ENCODE measurements around the gene PAPOLA.
"Not testable (repeated sequence)": the region's sequence is repeated elsewhere in the genome, so short reads cannot be mapped to it uniquely, and the experiment has no call there.

The PAPOLA gene

DNA sequence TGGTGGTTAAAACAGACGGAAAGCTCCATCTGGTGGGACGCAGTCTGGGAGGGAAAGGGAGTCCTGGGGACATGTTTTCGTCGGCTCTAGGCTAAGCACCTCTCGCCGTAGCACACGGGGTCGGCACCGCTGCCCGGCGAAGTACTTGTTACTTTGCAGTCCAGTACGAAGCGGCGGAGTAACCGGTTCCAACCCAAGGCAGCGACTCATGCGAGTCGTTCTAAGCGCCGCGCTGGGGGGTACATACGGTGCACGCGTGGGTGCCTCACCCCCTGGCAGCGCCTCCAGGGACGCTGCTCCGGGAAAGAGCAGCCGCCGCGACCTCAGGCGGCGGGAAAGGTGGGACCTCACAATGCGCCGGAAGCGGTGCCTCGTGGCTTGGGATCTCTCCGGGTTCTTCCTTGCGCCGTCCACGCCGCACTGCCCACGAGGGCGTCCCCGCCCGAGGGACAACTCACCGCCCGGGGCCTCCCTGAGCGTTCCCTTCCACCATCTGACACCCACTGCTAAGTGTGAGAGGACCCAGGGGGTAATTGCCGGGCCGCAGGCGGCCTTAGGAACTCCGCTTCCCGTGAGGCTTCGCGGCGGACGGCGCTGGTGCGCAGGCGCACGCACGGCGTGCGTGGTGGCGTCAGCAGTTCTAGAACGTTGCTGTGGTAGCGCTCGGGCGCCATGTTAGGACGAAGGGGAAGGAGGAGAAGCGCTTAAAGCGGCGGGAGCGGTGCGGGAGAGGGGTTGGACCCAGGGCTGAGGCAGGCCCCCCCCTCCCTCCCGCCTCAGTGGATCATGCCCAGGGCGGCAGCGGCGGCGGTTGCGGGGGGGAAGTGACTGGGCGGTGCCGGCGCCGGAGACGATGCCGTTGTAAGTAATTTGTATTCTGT, at the start of gene PAPOLA:
TSS of gene PAPOLA (plus strand) at position 643 of the 881 bp plus-strand sequence. CDS start at position 854, 211 bp downstream.
- DNase-seq: peak; percentile 90

DNA sequence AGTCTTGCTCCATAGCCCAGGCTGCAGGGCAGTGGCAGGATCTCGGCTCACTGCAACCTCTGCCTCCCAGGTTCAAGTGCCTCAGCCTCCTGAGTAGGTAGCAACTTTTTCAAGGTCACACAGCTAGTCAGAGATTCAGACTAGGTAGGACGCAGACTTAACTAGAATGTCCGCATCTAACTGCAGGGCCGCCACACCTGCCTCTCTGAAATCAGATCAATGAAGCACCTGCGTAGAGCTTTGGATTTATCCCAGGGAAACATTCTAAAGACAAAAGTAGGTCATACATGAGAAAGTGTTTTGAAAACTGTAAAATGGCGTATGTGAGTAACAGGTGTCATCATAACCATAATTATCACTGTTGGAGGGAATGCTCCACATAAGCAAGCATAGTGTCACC, 49.5 kb upstream of the PAPOLA start:
- DNase-seq: no peak

DNA sequence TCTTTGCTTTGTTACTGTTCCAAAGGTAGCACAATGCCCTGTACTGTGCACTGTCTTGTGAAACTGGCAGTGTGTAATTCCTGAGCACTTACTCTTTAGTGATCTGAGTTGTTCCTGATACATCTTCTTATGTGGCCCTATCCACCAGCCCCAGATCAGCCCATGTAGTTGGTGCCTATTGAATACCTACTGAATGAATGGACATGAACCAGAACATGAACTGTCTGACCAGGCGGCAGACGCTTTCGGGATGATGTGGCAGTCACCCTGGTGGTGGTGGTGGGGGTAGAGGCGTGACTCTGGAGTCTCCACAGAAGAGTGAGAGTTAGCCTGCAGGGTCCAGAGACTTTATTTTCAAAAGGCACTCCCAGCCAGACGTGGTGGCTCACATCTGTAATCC, 46.6 kb upstream of the PAPOLA start:
- DNase-seq: no peak

DNA sequence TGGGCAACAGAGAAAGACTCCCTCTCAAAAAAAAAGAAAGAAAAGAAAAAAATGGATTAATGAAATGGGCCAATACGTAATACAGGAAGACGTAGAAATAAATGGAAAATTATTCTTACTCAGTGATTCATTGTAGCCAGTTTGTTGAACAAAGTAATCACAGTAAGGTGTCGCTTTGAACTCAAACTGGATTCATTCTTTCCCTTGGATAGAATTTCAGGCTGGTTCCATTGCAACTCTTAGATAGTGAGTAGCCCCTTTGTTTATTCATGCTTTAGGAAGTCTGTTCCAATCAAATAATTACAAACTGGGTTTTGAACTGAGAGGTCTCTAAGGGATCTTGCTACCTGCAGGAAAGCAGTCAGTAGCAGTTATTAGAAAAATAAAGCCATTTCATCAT, 42.3 kb upstream of the PAPOLA start:
- no peak for DNase-seq

DNA sequence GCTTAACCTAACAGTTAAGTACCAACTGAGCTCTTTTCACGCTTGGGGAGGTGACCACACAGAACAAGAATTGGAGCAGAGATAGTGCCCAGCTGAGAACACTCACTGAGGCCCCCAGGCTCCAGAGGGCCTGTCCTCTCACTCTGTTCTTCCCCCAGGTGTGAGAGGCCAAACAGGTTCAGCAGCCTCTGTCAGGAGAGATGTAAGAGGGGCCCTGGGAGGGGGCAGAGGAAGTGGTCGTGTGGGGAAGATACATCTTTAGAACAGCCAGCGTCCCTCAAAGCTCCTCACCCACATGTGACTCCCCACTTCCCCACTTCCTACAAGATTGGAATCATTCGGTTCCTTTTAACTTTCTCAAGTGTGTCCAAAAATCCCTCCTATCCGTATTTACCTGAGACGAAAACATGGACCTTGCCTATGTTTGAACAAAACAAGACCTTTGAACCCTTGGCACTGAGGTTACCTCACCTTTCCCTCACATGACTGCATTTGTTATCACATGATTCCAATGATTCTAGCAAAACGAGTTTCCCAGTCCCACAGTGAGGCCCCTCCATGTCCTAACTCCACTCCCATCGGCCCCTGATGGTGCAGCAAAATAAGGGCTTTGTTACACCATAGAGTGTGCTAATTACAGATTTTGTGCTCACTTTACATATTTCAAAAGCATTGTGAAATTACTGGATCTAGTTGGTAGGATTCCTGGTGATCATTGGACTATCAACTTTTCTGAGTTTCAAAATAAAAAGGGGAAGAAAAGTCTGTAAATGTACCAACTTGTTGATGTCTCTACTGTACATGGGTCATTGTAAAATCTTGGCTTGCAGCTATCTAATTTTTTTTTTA, 40.0 kb upstream of the PAPOLA start:
- no peak for DNase-seq

DNA sequence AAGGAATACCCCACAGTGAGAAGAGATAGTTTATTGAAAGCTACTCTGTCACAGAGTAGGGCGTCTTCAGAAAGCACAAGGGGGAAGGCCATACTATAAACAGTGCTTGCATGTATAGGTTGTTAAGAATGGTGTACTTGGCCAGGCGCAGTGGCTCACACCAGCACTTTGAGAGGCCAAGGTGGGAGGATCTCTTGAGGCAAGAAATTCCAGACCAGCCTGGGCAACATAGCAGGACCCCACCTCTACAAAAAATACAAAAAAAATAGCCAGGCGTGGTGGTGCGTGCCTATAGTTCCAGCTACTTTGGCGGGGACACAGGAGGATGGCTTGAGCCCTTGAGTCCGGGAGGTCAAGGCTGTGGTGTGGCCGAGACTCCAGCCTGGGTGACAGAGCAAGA, 38.0 kb upstream of the PAPOLA start:
- no peak for DNase-seq

DNA sequence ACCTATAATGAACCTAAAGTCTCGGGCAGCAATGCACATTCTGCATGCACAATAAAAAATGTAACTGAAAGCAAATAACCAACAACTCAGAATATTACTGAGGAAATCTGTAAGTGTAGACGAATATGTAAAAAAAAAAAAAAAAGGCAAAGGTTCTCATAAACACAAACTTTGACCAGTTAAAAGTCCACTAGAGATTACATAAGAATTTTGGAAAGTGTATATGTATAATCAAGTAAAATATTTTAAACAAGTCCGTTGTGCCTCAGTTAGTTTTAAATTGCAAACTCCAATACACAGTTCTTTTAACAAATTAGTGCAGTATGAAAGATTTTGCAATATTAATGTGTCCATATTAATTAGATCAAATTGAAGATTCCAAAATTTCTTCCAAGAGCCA, 35.3 kb upstream of the PAPOLA start:
- DNase-seq: no peak

DNA sequence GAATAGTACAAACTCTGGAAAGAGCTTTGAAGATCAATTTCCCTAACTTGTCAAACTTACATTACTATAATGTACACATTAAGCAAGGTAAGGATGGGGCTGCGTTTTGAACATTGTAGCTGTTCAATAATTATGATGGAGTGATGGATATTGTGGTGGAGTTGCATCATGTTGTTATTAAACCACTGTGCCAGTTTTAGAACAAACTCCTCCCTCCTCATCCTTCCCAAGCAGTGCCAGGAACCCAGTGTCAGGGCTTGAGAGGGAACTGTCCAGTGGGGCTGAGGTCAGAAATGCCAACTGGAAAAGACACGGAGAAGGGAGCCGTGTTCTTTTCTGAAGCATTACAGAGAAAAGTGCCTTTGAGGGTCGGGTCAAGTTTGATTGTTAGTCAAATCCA, 31.9 kb upstream of the PAPOLA start:
- no peak for DNase-seq

DNA sequence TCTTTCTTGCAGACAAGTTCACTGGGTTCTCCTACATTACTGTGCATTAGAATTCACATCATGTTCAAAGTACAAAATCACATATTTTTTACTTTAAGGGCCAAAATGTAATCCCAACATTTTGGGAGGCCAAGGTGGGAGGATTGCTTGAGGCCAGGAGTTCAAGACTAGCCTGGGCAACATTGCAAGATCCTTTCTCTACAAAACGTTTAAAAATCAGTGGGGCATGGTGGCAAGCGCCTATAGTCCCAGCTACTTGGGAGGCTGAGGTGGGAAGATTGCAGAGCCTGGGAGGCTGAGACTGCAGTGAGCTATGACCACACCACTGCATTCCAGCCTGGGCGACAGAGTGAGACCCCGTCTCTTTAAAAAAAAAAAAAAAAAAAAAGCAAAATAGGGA, 31.2 kb upstream of the PAPOLA start:
- not testable (repeated sequence) for DNase-seq

DNA sequence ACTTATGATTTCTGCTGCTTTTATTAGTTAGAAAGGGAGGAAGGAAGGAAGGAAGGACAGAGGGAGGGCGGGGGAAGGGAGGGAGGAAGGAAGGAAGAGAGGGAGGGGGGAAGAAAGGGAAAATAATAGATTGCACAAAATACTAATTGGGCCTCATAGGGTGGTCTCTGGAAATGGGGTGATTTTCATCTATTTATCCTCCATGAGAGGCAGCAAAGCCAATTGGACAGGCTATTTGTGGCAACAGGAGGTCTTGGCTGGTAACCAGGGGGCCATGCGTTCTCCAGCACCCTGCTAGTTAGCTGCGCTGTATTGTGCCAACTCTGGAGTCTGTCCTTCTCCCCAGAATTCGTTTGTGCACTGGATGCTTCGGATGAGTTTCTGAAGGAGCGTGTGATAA, 24.1 kb upstream of the PAPOLA start:
- no peak for DNase-seq

DNA sequence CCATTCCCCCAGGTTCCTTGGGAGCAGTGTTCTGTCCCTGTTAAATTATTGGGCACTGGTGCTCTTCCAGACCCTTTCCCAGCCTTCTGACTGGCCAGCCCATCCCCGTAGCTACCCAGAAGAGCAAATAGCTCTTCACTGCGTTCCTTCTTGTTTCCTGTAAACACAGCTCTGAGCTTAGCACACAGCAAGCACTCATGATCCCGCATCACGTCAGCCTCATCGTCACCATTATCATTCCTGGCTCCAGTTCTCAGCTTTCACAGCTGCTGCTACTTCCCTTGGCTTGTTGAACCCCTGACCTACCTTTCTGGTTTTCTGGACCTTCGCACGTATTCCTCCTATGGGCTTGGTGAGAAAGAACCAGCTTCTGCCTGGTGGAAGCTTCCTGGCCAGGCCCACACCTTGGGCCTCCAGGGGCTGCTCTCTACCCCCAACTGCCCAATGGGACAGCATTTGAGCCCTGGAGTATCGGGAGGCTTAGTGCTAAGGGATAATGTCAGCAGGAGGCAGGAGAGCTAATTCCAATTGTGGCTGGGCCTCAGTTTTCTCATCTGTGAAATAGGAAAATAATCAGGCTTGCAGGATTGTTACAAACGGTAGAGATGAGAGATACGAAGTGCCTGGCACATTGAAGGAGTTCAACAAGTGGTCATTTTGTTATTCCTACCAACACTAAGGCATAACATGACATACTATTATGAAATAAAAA, 22.6 kb upstream of the PAPOLA start:
- DNase-seq: no peak

DNA sequence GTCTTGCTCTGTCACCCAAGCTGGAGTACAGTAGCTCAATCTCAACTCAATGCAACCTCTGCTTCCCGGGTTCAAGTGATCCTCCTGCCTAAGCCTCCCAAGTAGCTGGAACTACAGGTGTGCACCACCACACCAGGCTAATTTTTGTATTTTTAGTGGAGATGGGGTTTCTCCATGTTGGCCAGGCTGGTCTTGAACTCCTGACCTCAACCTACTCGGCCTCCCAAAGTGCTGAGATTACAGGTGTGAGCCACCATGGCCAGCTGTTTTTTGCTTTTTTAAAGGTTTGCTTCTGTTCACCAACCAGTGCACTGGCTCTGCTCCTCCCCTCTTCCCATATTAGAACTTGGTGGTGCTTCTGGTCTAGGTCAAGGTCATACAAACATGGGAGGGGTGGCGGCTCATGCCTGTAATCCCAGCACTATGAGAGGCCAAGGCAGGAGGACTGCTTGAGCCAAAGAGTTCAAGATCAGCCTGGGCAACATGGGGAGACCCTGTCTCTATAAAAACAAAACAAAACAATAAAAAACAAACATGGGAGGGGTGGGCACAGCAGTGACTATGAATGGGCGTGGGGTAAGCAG, 20.4 kb upstream of the PAPOLA start:
- no peak for DNase-seq

DNA sequence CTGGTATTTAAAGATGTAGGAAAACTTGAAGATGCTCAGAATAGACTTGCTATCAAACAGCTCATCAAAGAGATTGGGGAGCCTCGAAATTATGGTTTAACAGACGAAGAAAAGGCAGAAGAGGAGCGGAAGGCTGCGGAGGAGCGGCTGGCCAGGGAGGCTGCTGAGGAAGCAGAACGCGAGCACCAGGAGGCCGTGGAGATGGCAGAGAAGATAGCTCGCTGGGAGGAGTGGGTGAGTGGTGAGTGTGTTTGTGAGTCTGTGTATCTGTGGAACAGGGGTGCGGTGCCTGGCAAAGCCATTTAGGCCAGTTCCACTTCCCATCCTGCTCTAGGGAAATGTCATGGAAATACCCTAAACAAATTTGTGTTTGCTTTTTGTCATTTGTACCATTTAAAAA, 19.2 kb upstream of the PAPOLA start:
- no peak for DNase-seq

DNA sequence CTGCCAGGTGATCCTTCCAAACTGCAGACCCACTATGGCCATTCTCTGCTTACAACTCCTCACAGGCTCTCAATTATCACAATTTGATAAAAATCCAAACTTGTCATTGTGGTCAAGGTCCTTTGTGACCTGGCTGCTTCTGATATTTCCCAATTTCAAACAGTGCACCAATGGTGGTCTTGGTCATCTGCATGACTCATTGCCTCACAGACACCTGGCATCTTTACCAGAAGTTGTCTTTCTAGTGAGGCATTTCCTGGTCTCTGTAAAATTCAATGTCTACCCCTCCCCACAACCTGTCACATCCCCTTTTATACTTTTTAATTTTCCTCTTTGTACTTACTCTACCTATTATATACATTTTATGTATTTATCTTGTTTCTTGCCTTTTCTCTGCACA, 17.8 kb upstream of the PAPOLA start:
- no peak for DNase-seq

DNA sequence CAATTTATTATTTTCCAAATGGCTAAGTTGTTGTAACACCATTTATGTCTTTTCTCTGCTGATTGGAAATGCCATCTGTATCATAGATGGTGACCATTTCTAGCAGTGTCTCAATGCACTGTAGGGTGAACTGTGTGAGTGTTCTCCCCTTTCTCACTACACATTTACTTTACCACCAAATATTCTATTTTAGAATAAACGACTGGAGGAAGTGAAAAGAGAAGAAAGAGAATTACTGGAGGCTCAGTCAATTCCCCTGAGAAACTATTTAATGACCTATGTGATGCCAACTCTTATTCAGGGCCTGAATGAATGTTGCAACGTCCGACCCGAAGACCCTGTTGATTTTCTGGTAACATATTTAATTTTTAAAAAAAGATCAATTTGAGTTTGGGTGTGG, 15.5 kb upstream of the PAPOLA start:
- no peak for DNase-seq

DNA sequence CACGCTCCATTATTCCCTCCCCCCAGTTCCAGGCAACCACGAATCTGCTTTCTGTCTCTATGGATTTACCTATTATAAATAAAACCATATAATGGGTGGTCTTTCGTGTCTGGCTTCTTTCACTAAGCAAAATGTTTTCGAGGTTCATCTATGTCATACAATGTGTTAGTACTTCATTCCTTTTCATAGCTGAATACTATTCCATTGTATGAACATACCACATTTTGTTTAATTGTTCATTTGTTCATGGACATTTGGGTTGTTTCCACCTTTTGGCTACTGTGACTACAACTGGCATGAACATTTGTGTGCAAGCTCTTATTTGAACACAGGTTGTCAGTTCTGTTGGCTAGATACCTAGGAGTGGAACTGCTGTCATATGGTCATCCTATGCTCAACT, 12.9 kb upstream of the PAPOLA start:
- no peak for DNase-seq

DNA sequence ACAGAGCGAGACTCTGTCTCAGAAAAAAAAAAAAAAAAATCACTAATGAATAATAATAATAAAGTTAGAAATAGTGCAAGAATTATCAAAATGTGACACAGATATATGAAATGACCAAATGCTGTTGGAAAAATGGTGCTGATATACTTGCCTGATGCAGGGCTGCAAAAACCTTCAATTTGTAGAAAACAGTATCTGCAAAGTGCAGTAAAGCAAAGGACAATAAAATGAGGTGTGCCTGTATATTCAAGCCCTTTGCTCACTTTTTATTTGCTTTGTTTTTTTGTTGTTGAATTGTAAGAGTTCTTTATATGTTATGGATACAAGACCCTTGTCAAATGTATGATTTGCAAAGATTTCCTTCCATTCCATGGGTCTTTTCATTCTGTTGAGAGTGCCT, 9.0 kb upstream of the PAPOLA start:
- DNase-seq: no peak

DNA sequence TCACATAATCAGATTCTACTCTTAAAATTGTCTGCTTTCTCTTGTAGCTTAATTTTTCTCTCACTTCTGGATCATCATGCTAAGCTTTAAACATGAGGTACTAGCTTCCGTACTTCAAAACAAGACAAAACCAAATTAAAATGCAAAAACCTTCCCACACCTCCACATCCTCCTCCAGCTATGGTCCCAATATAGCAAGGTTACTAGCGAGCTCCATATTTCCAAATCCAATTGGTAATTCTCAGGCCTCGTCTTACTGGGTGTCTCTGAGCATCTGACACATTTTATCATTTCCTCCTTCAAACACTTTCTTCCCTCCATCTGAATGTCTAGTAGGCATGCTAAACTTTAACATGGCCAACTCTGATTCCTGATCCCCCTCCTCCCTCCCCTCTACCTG, 7.9 kb upstream of the PAPOLA start:
- DNase-seq: no peak

DNA sequence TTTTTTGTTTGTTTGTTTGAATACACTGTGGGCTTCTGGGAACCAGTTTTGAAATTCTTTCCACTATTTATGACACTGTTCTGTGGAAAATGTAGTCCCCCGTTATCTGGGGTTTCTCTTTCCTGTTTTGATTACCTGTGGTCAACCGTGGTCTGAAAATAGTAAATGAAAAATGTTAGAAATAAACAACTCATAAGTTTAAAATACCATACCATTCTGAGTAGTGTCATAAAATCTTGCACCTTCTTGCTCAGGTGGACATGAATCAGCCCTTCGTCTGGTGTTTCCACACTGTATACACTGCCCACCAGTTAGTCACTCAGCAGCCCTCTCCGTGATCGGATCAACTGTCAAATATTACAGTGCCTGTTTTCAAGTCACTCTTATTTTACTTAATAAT, 5.1 kb upstream of the PAPOLA start:
- no peak for DNase-seq

DNA sequence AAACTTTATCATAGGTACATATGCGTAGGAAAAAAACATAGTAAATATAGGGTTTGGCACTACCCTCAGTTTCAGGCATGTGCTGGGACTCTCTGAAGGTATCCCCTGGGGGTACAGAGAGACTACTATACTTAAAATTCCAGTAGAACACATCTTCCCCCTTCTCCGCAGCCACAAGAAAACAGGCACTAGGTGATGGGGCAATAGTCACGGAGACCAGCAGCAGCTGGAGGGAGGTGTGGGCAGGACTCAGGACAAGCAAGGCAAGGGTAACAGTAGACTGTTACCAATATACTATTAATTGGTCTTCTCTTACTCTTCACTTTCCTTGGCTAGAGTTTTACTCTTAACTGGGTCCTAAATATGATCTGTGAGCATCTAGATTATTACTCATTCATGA, 4.6 kb upstream of the PAPOLA start:
- DNase-seq: no peak

DNA sequence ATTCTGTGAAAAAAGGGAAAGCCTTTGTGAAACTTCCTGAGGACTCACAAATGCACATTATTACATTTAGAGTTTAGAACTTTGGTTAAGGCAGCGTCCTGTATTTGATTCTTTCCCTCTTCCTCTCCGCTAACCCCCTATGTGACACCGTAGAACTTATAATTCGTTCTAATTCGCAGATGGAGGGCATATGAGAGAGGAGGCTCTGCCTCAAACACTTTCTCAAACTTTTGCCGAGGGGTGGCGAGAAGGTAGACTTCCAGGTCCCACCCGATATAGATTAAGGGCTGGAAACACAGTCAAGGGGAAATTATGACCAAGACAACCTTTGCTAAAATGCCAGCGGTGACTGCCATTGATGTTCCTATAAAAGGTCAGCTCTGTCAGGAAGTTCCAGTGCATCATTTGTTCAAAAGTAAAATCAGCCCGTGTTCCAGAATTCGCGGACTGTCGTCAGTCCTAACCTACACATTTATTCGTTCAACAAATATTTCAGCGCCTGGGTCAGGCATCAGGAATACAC, 904 bp upstream of the PAPOLA start:
- DNase-seq: no peak

DNA sequence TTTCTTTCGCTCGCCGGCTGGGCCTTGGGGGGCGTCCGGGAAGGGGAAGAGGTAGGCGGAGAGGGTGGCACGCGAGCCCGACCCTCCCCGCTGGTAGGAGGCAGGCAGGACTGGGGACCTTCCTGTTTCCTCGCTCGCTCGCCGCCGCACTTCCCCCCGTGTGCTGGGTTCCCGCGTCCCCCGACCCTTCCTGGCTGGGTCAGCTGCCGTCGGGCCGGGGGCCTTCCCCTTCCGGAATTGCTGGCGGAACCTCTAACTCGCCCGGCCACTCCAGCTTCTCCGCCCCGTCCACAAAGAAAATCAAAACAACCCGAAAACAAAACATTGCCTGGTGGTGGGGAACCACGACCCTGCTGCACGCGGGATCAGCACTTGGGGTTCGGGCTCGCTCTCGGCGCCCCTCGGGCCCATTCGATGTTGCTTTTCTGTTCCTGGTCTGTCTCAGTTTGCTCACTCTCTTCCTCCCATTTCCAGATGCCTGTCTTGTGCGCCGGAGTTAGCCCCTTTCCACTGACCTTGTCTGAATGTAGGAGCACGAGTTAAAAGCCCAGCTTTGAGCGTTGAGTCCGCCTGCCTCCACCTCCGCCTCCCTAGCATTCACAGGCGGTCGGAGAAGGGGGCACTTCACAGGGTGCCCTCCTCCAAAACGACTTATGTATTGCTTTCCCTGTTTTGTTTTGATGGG, 581 bp downstream of the PAPOLA start:
- no peak for DNase-seq

All from DMS153 (cell line).